WTC11 (cell line): ENCODE data around the gene NDUFA13. TPM values are rescaled to one million over a fixed set of nuclear protein-coding genes. Genes with fewer than 3 reads are reported as not detected.

Experiments
- ATAC-seq: fragments of 200-7000 bp; cut with Tn5 transposase; 2 replicates; pipeline ENCODE4 v1.10.0; 2021; ENCODE audit warnings: mild to moderate bottlenecking, moderate library complexity
- CTCF ChIA-PET: fragments of 300-600 bp; sonication (Branson Sonifier 250); formaldehyde crosslinking; loops from one replicate; lab custom pipeline; 2021; ENCODE audit warnings: antibody characterized with exemption; lab: Charles Lee
- POLR2A ChIA-PET: fragments of 350-600 bp; sonication (Branson Sonifier 250); formaldehyde crosslinking; loops from one replicate; lab custom pipeline; 2021; ENCODE audit warnings: antibody characterized with exemption; lab: Charles Lee
- DNase-seq: peaks from one replicate; pipeline ENCODE4 v3.0.0; 2021; ENCODE audit warnings: low spot score
- H3K27ac Mint-ChIP-seq: 2 replicates; pipeline ENCODE4 v1.8.0; 2021; ENCODE audit warnings: mixed read lengths
- H3K27me3 Mint-ChIP-seq: 2 replicates; pipeline ENCODE4 v1.8.0; 2021; ENCODE audit warnings: low read depth, mild to moderate bottlenecking, moderate library complexity, mixed read lengths
- H3K36me3 Mint-ChIP-seq: 2 replicates; pipeline ENCODE4 v1.8.0; 2021; ENCODE audit warnings: mixed read lengths
- H3K4me1 Mint-ChIP-seq: 2 replicates; pipeline ENCODE4 v1.8.0; 2022; ENCODE audit warnings: mixed read lengths
- H3K4me3 Mint-ChIP-seq: 2 replicates; pipeline ENCODE4 v1.8.0; 2021; ENCODE audit warnings: mild to moderate bottlenecking, moderate library complexity, mixed read lengths
- H3K9me3 Mint-ChIP-seq: 2 replicates; pipeline ENCODE4 v1.8.0; 2021; ENCODE audit warnings: mixed read lengths
- ATF1 ChIP-seq: sonication (generic); formaldehyde crosslinking; IDR thresholded peaks from 2 replicates; pipeline ENCODE4 v1.8.1; 2023; ENCODE audit warnings: mild to moderate bottlenecking, moderate library complexity, missing genetic modification reagents
- CREB1 ChIP-seq: sonication (generic); formaldehyde crosslinking; IDR thresholded peaks from 2 replicates; pipeline ENCODE4 v1.8.0; 2023; ENCODE audit warnings: mild to moderate bottlenecking, missing genetic modification reagents
- ELF4 ChIP-seq: sonication (generic); formaldehyde crosslinking; IDR thresholded peaks from 2 replicates; pipeline ENCODE4 v1.8.1; 2022; ENCODE audit warnings: low read depth, mild to moderate bottlenecking, moderate library complexity, missing genetic modification reagents
- ETV6 ChIP-seq: sonication (generic); formaldehyde crosslinking; IDR thresholded peaks from 2 replicates; pipeline ENCODE4 v1.8.1; 2022; ENCODE audit warnings: mild to moderate bottlenecking, missing genetic modification reagents
- GABPB1 ChIP-seq: sonication (generic); formaldehyde crosslinking; IDR thresholded peaks from 2 replicates; pipeline ENCODE4 v1.8.1; 2023; ENCODE audit warnings: mild to moderate bottlenecking, missing genetic modification reagents
- HMGA2 ChIP-seq: fragments of 250-450 bp; sonication (Bioruptor Pico); IDR thresholded peaks from 2 replicates; pipeline ENCODE4 v1.4.0; 2021; ENCODE audit warnings: mild to moderate bottlenecking, moderate library complexity
- IRF2 ChIP-seq: sonication (generic); formaldehyde crosslinking; IDR thresholded peaks from 2 replicates; pipeline ENCODE4 v1.8.0; 2022; ENCODE audit warnings: low read depth, missing genetic modification reagents, borderline replicate concordance
- MXD4 ChIP-seq: fragments of 250-450 bp; sonication (Bioruptor Pico); IDR thresholded peaks from 2 replicates; pipeline ENCODE4 v1.8.0; 2021; ENCODE audit warnings: mild to moderate bottlenecking, moderate library complexity, borderline replicate concordance
- NFE2L1 ChIP-seq: sonication (generic); formaldehyde crosslinking; IDR thresholded peaks from 2 replicates; pipeline ENCODE4 v1.8.1; 2023; ENCODE audit warnings: missing genetic modification reagents
- OVOL2 ChIP-seq: fragments of 250-450 bp; sonication (Bioruptor Pico); IDR thresholded peaks from 2 replicates; pipeline ENCODE4 v1.9.0; 2021; ENCODE audit warnings: mild to moderate bottlenecking, borderline replicate concordance
- SMAD3 ChIP-seq: sonication (generic); formaldehyde crosslinking; IDR thresholded peaks from 2 replicates; pipeline ENCODE4 v1.8.0; 2022; ENCODE audit warnings: missing genetic modification reagents, mild to moderate bottlenecking, borderline replicate concordance
- SOX15 ChIP-seq: fragments of 250-450 bp; sonication (Bioruptor Pico); IDR thresholded peaks from 2 replicates; pipeline ENCODE4 v1.9.0; 2021; ENCODE audit warnings: mild to moderate bottlenecking
- ZNF671 ChIP-seq: fragments of 250-450 bp; sonication (Bioruptor Pico); IDR thresholded peaks from 2 replicates; pipeline ENCODE4 v1.8.0; 2021; ENCODE audit warnings: mild to moderate bottlenecking
- total RNA-seq: library from RNA; stranded (reverse); gene quantifications from 3 replicates; pipeline ENCODE4 v1.2.3, GENCODE V29; 2021
- TF ChIP-seq, protein P1 (sequence below): sonication (generic); formaldehyde crosslinking; IDR thresholded peaks from 2 replicates; pipeline ENCODE4 v1.8.0; 2022; ENCODE audit warnings: mild to moderate bottlenecking, missing genetic modification reagents
- TF ChIP-seq, protein P2 (sequence below): fragments of 250-450 bp; sonication (Bioruptor Pico); IDR thresholded peaks from 2 replicates; pipeline ENCODE4 v1.9.0; 2021; ENCODE audit warnings: moderate library complexity, mild to moderate bottlenecking, inconsistent platforms, borderline replicate concordance
- TF ChIP-seq, protein P3 (sequence below): sonication (generic); formaldehyde crosslinking; IDR thresholded peaks from 2 replicates; pipeline ENCODE4 v1.8.0; 2022; ENCODE audit warnings: mild to moderate bottlenecking, missing genetic modification reagents
- TF ChIP-seq, protein P4 (sequence below): sonication (generic); formaldehyde crosslinking; IDR thresholded peaks from 2 replicates; pipeline ENCODE4 v1.8.0; 2023; ENCODE audit warnings: mild to moderate bottlenecking, missing genetic modification reagents
- TF ChIP-seq, protein P5 (sequence below): sonication (generic); formaldehyde crosslinking; IDR thresholded peaks from 2 replicates; pipeline ENCODE4 v1.8.0; 2023; ENCODE audit warnings: missing genetic modification reagents
- TF ChIP-seq, protein P6 (sequence below): sonication (generic); formaldehyde crosslinking; IDR thresholded peaks from 2 replicates; pipeline ENCODE4 v1.8.1; 2023; ENCODE audit warnings: mild to moderate bottlenecking, missing genetic modification reagents, borderline replicate concordance
- TF ChIP-seq, protein P7 (sequence below): sonication (generic); formaldehyde crosslinking; IDR thresholded peaks from 2 replicates; pipeline ENCODE4 v1.8.0; 2022; ENCODE audit warnings: mild to moderate bottlenecking, missing genetic modification reagents

NDUFA13 gene
- total RNA-seq, 1 experiment from 2014 or later: 519 TPM

DNA sequence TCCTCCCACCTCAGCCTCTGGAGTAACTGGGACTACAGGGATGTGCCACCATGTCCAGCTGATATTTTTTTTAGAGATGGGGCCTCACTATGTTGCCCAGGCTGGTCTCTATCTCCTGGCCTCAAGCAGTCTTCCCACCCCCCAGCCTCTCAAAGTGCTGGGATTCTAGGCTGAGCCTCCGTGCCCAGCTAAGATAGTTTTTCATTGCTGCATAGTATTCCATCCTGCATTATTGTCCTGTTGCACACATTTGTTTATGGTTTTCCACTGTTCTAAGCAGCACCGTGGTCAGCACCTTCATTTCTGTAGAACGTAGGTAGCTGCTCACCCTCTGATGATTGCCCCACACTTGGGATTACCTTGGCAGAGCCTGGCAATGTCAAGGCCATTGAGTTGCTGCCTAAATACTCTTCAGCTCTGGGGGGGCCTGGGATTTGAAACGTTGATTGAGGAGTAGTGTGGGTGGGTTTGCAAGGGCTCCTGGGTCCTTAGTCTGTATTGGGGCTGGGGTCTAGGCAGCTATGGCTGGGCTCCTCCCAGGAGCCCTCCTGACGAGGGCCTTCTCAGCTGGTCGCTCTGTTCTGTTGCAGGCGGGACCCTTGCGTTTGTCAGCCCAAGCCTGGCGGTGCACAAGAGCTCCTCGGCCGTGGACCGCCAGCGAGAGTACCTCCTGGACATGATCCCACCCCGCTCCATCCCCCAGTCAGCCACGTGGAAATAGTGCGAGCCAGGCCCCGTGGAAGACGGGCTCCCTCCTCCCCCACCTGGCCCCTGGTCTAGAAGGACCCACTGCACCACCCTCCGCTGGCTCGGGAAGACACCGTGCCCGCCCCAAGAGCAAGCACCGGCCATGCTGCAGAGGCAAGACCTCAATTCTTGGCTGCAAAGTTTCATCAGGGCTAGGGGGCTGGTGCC, 11.0 kb upstream of the NDUFA13 start (continued):
- TF ChIP-seq, protein P1, sequence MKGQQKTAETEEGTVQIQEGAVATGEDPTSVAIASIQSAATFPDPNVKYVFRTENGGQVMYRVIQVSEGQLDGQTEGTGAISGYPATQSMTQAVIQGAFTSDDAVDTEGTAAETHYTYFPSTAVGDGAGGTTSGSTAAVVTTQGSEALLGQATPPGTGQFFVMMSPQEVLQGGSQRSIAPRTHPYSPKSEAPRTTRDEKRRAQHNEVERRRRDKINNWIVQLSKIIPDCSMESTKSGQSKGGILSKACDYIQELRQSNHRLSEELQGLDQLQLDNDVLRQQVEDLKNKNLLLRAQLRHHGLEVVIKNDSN (CRISPR knock-in tag): no peak

DNA sequence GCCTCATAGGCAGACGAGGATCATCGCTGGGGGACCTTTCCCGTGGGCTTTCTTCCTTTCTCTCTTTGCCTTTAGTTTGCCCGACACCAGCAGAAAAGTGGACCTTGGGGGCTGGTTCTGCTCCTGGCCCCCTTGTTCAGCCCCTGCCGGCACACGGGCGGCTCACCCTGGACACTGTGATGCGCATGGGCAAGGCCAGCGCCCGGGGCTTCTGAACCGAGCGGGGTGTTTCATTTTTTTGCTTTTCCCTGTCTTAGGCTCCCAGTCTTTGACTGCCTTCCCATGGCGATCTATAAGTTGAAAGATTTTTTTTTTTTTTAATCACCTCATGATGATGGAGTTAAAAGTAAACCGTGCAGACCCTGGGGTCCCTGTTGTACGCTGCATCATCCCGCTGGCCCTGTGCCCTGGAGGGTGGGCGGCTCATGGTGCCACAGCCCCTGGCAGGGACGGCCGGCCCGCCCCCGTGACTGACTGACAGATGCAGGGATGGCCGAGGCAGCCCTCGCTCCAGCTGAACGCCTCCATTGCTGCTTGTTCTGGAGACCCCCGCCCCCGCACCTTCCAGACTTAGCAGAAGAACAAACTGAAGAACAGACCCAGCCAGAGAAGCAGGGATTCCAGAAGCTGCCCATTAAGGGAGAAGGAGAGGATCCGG, 10.2 kb upstream of the NDUFA13 start:
- CTCF ChIA-PET: no interaction called here
- Mint-ChIP-seq H3K36me3 (peaks cover 51% of the 10 kb centered on the region), H3K4me1 (peaks cover 5% of the 10 kb centered on the region), H3K9me3 (no peaks in the 10 kb centered on the region), H3K27me3 (no peaks in the 10 kb centered on the region), H3K27ac (no peak overlapping the region), H3K4me3 (no peak overlapping the region)
- ATAC-seq (no peak), DNase-seq (no peak)
- POLR2A ChIA-PET: no interaction called here
- TF ChIP-seq NFE2L1 (CRISPR knock-in tag): no peak
- TF ChIP-seq ATF1 (CRISPR knock-in tag): no peak

DNA sequence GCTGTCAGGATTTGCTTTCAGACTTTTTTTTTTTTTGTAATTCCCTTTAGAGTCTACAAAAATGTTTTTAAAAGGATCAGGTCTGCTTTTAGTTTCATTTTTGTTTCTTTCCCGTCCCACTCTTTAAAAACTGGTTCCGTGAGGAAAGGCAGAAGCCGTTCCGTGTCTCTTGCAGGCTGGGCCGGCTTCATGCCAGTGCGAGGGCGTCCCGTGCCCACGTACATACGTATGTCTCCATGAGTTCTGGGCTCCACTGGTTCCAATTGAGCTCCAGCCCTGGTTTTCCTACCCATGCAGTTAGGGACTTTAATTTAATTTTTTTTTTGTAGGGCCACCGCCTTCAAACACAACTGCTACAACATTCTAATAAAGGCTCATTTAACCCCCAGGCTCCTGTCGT, 9.4 kb upstream of the NDUFA13 start:
- no peak overlapping the region for H3K4me3 Mint-ChIP-seq
- ATAC-seq (no peak), DNase-seq (no peak)
- no peaks in the 10 kb centered on the region for H3K9me3 Mint-ChIP-seq
- POLR2A ChIA-PET: no interaction called here
- CTCF ChIA-PET: interaction anchor here (0.7 kb wide), 1 partner anchor 17 kb away, joined by 4 read pairs; no protein-coding TSS in a partner anchor
- peaks cover 5% of the 10 kb centered on the region for H3K4me1 Mint-ChIP-seq
- H3K36me3 Mint-ChIP-seq: peaks cover 45% of the 10 kb centered on the region
- H3K27me3 Mint-ChIP-seq: no peaks in the 10 kb centered on the region
- no peak overlapping the region; the same call in 1 of the 2 replicates for H3K27ac Mint-ChIP-seq
- TF ChIP-seq ELF4 (CRISPR knock-in tag) (no peak), OVOL2 (CRISPR knock-in tag) (no peak), ETV6 (CRISPR knock-in tag) (no peak), SMAD3 (no peak), ZNF671 (no peak), SOX15 (CRISPR knock-in tag) (no peak), HMGA2 (no peak), GABPB1 (CRISPR knock-in tag) (no peak), IRF2 (CRISPR knock-in tag) (no peak), ATF1 (CRISPR knock-in tag) (no peak), CREB1 (CRISPR knock-in tag) (no peak), MXD4 (CRISPR knock-in tag) (no peak)
- TF ChIP-seq, protein P2, sequence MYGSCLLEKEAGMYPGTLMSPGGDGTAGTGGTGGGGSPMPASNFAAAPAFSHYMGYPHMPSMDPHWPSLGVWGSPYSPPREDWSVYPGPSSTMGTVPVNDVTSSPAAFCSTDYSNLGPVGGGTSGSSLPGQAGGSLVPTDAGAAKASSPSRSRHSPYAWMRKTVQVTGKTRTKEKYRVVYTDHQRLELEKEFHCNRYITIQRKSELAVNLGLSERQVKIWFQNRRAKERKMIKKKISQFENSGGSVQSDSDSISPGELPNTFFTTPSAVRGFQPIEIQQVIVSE (CRISPR knock-in tag): no peak
- TF ChIP-seq, protein P3, sequence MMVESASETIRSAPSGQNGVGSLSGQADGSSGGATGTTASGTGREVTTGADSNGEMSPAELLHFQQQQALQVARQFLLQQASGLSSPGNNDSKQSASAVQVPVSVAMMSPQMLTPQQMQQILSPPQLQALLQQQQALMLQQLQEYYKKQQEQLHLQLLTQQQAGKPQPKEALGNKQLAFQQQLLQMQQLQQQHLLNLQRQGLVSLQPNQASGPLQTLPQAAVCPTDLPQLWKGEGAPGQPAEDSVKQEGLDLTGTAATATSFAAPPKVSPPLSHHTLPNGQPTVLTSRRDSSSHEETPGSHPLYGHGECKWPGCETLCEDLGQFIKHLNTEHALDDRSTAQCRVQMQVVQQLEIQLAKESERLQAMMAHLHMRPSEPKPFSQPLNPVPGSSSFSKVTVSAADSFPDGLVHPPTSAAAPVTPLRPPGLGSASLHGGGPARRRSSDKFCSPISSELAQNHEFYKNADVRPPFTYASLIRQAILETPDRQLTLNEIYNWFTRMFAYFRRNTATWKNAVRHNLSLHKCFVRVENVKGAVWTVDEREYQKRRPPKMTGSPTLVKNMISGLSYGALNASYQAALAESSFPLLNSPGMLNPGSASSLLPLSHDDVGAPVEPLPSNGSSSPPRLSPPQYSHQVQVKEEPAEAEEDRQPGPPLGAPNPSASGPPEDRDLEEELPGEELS (CRISPR knock-in tag): no peak
- TF ChIP-seq, protein P4, sequence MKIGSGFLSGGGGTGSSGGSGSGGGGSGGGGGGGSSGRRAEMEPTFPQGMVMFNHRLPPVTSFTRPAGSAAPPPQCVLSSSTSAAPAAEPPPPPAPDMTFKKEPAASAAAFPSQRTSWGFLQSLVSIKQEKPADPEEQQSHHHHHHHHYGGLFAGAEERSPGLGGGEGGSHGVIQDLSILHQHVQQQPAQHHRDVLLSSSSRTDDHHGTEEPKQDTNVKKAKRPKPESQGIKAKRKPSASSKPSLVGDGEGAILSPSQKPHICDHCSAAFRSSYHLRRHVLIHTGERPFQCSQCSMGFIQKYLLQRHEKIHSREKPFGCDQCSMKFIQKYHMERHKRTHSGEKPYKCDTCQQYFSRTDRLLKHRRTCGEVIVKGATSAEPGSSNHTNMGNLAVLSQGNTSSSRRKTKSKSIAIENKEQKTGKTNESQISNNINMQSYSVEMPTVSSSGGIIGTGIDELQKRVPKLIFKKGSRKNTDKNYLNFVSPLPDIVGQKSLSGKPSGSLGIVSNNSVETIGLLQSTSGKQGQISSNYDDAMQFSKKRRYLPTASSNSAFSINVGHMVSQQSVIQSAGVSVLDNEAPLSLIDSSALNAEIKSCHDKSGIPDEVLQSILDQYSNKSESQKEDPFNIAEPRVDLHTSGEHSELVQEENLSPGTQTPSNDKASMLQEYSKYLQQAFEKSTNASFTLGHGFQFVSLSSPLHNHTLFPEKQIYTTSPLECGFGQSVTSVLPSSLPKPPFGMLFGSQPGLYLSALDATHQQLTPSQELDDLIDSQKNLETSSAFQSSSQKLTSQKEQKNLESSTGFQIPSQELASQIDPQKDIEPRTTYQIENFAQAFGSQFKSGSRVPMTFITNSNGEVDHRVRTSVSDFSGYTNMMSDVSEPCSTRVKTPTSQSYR (CRISPR knock-in tag): no peak
- TF ChIP-seq, protein P5, sequence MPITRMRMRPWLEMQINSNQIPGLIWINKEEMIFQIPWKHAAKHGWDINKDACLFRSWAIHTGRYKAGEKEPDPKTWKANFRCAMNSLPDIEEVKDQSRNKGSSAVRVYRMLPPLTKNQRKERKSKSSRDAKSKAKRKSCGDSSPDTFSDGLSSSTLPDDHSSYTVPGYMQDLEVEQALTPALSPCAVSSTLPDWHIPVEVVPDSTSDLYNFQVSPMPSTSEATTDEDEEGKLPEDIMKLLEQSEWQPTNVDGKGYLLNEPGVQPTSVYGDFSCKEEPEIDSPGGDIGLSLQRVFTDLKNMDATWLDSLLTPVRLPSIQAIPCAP: no peak
- TF ChIP-seq, protein P6, sequence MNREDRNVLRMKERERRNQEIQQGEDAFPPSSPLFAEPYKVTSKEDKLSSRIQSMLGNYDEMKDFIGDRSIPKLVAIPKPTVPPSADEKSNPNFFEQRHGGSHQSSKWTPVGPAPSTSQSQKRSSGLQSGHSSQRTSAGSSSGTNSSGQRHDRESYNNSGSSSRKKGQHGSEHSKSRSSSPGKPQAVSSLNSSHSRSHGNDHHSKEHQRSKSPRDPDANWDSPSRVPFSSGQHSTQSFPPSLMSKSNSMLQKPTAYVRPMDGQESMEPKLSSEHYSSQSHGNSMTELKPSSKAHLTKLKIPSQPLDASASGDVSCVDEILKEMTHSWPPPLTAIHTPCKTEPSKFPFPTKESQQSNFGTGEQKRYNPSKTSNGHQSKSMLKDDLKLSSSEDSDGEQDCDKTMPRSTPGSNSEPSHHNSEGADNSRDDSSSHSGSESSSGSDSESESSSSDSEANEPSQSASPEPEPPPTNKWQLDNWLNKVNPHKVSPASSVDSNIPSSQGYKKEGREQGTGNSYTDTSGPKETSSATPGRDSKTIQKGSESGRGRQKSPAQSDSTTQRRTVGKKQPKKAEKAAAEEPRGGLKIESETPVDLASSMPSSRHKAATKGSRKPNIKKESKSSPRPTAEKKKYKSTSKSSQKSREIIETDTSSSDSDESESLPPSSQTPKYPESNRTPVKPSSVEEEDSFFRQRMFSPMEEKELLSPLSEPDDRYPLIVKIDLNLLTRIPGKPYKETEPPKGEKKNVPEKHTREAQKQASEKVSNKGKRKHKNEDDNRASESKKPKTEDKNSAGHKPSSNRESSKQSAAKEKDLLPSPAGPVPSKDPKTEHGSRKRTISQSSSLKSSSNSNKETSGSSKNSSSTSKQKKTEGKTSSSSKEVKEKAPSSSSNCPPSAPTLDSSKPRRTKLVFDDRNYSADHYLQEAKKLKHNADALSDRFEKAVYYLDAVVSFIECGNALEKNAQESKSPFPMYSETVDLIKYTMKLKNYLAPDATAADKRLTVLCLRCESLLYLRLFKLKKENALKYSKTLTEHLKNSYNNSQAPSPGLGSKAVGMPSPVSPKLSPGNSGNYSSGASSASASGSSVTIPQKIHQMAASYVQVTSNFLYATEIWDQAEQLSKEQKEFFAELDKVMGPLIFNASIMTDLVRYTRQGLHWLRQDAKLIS (CRISPR knock-in tag): no peak
- TF ChIP-seq, protein P7, sequence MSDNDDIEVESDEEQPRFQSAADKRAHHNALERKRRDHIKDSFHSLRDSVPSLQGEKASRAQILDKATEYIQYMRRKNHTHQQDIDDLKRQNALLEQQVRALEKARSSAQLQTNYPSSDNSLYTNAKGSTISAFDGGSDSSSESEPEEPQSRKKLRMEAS (CRISPR knock-in tag): no peak
